ENCODE measurements around the gene CKMT2.

- TF ChIP-seq, protein P1, sequence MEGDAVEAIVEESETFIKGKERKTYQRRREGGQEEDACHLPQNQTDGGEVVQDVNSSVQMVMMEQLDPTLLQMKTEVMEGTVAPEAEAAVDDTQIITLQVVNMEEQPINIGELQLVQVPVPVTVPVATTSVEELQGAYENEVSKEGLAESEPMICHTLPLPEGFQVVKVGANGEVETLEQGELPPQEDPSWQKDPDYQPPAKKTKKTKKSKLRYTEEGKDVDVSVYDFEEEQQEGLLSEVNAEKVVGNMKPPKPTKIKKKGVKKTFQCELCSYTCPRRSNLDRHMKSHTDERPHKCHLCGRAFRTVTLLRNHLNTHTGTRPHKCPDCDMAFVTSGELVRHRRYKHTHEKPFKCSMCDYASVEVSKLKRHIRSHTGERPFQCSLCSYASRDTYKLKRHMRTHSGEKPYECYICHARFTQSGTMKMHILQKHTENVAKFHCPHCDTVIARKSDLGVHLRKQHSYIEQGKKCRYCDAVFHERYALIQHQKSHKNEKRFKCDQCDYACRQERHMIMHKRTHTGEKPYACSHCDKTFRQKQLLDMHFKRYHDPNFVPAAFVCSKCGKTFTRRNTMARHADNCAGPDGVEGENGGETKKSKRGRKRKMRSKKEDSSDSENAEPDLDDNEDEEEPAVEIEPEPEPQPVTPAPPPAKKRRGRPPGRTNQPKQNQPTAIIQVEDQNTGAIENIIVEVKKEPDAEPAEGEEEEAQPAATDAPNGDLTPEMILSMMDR (IDR thresholded peaks at IDR 0.05) = no peak
- TF ChIP-seq EP300 (IDR thresholded peaks at IDR 0.05) (no peak), POLR2A (IDR thresholded peaks at IDR 0.05) (no peak)
Observed at GRCh38 chr5:81268521-81269196, 35.5 kb downstream of the CKMT2 start.

Measured in ovary (tissue), 3 donors.